Measurements from ENCODE around the gene PEX14.

DNA sequence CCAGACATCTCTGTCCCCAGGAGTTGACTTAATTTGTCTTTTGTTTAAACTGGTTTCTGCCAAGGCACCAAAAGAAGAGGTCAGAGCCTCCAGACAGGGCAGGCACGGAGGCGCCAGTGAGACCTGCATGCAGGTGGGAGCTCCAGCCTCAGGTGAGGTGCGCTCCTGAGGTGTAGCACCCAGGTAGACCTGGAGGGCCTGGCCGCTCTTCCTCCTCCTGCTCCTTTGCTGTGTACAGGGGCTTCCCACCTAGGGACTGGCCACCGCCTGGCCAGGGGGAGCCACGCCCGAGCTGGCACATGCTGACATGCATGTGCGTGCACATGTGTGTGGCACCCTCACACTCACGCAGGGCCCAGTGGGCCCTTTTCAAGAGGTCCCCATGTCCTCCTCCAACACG is 158.7 kb downstream of the PEX14 start:
- TF ChIP-seq YY1 (IDR thresholded peaks at IDR 0.05; ENCODE audit: insufficient read depth, insufficient read length) (no peak), ZNF274 (IDR thresholded peaks at IDR 0.05; ENCODE audit: low read depth, low read length) (no peak), SUZ12 (IDR thresholded peaks at IDR 0.05; ENCODE audit: extremely low read depth, insufficient read depth, insufficient read length) (no peak)

Data from NT2/D1 (cell line).